ENCODE results near the gene LARGE1.

DNA sequence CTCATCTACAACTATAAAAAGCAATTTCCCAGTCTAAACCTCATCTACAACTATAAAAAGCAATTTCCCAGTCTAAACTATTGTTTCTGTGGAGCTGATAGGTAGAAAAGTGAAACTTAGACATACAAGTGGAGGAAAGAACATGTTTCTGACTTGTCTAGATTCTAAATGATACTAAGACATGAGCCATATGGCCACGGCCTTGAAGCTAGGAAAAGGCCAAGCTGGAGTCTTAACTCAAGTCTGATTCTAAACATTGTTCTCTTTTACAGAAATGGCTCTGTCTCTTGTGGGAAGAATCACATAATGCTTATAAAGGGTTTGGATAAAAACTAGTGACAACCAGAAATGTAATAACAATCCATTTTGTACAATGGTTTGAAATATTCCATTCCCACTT lies 43.8 kb upstream of the LARGE1 start:
- TF ChIP-seq POLR2A (IDR thresholded peaks at IDR 0.05) = no peak
- TF ChIP-seq, protein P1, sequence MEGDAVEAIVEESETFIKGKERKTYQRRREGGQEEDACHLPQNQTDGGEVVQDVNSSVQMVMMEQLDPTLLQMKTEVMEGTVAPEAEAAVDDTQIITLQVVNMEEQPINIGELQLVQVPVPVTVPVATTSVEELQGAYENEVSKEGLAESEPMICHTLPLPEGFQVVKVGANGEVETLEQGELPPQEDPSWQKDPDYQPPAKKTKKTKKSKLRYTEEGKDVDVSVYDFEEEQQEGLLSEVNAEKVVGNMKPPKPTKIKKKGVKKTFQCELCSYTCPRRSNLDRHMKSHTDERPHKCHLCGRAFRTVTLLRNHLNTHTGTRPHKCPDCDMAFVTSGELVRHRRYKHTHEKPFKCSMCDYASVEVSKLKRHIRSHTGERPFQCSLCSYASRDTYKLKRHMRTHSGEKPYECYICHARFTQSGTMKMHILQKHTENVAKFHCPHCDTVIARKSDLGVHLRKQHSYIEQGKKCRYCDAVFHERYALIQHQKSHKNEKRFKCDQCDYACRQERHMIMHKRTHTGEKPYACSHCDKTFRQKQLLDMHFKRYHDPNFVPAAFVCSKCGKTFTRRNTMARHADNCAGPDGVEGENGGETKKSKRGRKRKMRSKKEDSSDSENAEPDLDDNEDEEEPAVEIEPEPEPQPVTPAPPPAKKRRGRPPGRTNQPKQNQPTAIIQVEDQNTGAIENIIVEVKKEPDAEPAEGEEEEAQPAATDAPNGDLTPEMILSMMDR (IDR thresholded peaks at IDR 0.05) = no peak
